Motor neuron (in vitro differentiated cells): Measurements from ENCODE around the gene KDM4C. TPM values are rescaled to one million over a fixed set of nuclear protein-coding genes. Genes with fewer than 3 reads are reported as not detected.
"Not testable (repeated sequence)": the region's sequence is repeated elsewhere in the genome, so short reads cannot be mapped to it uniquely, and the experiment has no call there.

ENCODE experiments used
- ATAC-seq, 8 experiments: fragments of 200-7000 bp; cut with Tn5 transposase; replicated peaks in 6 of 8; 2 replicates each; pipeline ENCODE4 v1.8.0; 2021; ENCODE audit warnings: mild to moderate bottlenecking in 8 of 8, moderate library complexity in 8 of 8
- H3K27ac ChIP-seq, 2 donors: fragments of 250-450 bp; sonication (Bioruptor Pico); 2 replicates each; pipeline ENCODE4 v1.9.0; 2021; ENCODE audit warnings: antibody characterized with exemption in 2 of 2, mild to moderate bottlenecking in 2 of 2, moderate library complexity in 1 of 2
- H3K4me1 ChIP-seq, 2 donors: fragments of 250-450 bp; sonication (Bioruptor Pico); replicated peaks in 1 of 2; 2 replicates each; pipeline ENCODE4 v1.6.1; 2021; ENCODE audit warnings: antibody characterized with exemption in 2 of 2, mild to moderate bottlenecking in 2 of 2, moderate library complexity in 1 of 2
- H3K4me3 ChIP-seq, 5 donors: fragments of 250-450 bp; sonication (Bioruptor Pico); 2 replicates each; pipeline ENCODE4 v1.9.0; 2021; ENCODE audit warnings: antibody characterized with exemption in 5 of 5, mild to moderate bottlenecking in 5 of 5, moderate library complexity in 4 of 5
- WGBS, 10 experiments: fragments of 450-650 bp; shearing (Covaris generic); methylation state at CpG; one replicate each; pipeline ENCODE4 v1.0.0; 2022; 5-methylcytosine and 5-hydroxymethylcytosine counted together
- in situ Hi-C, 9 experiments: fragments of 400-800 bp; cut with MboI; loops; one replicate each; pipeline ENCODE4 v1.15.0; 2021; ENCODE audit warnings: low sequenced_read_pairs in 9 of 9, low pct_unique_long_range_greater_than_20kb in 2 of 9; ENCODE audit not compliant: unreplicated experiment in 9 of 9
- total RNA-seq, 8 experiments: library from RNA; unstranded; fragments of 300-600 nt; gene quantifications; 2 replicates each; pipeline versions ENCODE4 v1.2.3 to v1.2.4, GENCODE V29; 2022

KDM4C gene
- total RNA-seq, 8 experiments from 2014 or later, result 11.4 to 61.4 (median 25.6) TPM

DNA sequence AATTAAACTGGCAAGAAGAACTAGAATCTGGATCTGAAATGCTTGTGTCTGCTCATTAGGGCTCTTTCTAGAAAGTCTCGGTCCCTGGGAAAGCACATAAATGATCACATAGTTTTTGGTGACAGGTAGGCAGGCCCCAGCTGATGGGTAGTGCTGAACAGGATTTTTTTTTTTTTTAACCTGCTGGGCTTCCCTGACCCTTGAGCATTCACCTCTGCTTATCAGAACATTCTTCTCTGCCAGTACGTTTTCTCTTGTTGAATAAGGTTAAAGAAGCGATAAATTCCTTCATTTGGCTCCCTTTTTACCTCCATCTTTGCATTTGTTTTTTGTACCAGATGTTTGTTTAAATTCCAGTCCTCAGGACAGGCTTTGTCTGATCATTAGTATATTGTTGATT, 8.8 kb downstream of the KDM4C start:
- 60 to 100% (median 84%) methylated on average over 1 to 3 of the region's 3 CpGs; no CpG with 5 or more reads in 3 of the 10 experiments for WGBS, 10 experiments
- ATAC-seq, result no peak
- Histone ChIP-seq H3K4me1 (peaks cover 0 to 2% of the 10 kb centered on the region in 2 donors), H3K4me3 (no peak overlapping the region), H3K27ac (no peak overlapping the region)
- in situ Hi-C loops, result no loop called here

DNA sequence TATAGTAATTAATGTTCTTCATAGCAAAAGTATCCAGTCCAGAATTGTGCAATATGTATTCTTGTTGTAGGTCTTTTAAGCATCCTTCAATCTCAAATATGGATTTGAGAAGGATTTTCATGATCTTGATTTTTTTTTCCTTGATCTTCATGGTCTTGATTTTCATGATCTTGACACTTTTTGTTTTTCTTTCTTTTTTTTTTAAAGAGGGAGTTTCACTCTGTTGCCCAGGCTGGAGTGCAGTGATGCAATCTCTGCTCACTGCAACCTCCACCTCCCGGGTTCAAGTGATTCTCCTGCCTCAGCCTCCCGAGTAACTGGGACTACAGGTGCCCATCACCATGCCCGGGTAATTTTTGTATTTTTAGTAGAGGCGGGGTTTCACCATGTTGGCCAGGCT, 10.8 kb downstream of the KDM4C start:
- not testable (repeated sequence) for H3K4me3 ChIP-seq, H3K27ac ChIP-seq
- 80 to 100% (median 91%) methylated on average over 1 to 4 of the region's 4 CpGs; no CpG with 5 or more reads in 4 of the 10 experiments for WGBS, 10 experiments

GRCh38 chr9:6771722-6772121, 13.9 kb downstream of the KDM4C start:
- H3K4me3 ChIP-seq, result no peak overlapping the region
- no peak for ATAC-seq
- H3K27ac ChIP-seq, result no peak overlapping the region
- WGBS, 10 experiments, result 100% methylated on average over 1 of the region's 2 CpGs; no CpG with 5 or more reads in 7 of the 10 experiments
- in situ Hi-C loops, result no loop called here
- H3K4me1 ChIP-seq, result no peaks in the 10 kb centered on the region

More for the DNA sequence above, 10.8 kb downstream of the KDM4C start:
- ATAC-seq, H3K4me1 ChIP-seq, in situ Hi-C loops: not testable (repeated sequence)

GRCh38 chr9:6777213-6777902, 19.6 kb downstream of the KDM4C start:
- Histone ChIP-seq H3K4me1 (peaks cover 0 to 6% of the 10 kb centered on the region in 2 donors), H3K27ac (no peak overlapping the region), H3K4me3 (no peak overlapping the region)
- no peak for ATAC-seq
- in situ Hi-C loops, result loop anchor here in 1 of 9 experiments (25.0 kb wide), 1 partner anchor 90 kb away; no protein-coding TSS in a partner anchor
- WGBS, 10 experiments, result 73 to 100% (median 84%) methylated on average over 1 to 6 of the region's 6 CpGs

DNA sequence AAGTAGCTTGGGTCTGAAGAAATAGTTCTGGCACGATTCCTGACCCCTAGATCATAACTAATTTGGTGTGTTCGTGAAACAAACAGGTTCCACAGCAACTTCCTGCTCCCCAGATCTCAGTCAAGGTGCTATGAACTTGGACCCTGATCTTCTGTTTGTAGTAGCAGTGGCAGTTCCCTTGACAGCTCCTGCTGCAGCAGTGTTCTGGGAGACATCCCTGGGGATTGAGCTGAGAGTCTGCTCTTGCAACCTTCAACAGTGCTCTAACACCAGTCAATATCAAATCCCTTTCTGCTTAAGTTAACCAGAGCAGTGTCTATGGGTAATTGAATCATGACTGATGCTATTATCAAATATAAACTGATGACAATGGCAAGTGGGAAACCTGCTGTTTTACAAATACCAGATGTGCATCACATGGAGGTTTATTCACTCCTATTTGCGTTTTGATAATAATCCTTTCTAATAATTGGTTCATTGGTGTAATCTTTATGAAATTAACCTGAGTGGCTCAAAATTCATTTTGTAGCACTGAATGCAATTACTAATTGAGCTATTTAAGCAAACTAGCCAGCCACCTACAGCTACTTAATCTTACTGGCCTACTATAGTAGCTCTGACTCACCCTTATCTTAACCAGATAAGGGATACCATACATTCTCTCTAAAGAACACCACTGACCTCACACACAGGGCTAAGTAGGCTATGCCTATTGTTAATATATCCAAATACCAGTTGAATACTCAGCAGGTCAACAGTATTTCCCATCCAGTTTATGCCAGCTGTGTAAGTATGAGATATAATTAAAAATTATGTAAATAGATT, 21.9 kb downstream of the KDM4C start:
- ATAC-seq, result peak in 2 of 8 experiments; percentile 44 to 73
- Histone ChIP-seq H3K27ac (no peak overlapping the region), H3K4me3 (no peak overlapping the region), H3K4me1 (peaks cover 0 to 8% of the 10 kb centered on the region in 2 donors)
- in situ Hi-C loops, result loop anchor here in 1 of 9 experiments (25.0 kb wide), 1 partner anchor 92 kb away; no protein-coding TSS in a partner anchor
- 17 to 100% (median 95%) methylated on average over 1 to 3 of the region's 3 CpGs; no CpG with 5 or more reads in 3 of the 10 experiments for WGBS, 10 experiments

GRCh38 chr9:6780690-6781089, 22.9 kb downstream of the KDM4C start:
- no peak for ATAC-seq
- 57 to 100% (median 86%) methylated on average over 1 to 4 of the region's 4 CpGs; no CpG with 5 or more reads in 3 of the 10 experiments for WGBS, 10 experiments
- peaks cover 0 to 8% of the 10 kb centered on the region in 2 donors for H3K4me1 ChIP-seq
- in situ Hi-C loops, result loop anchor here in 1 of 9 experiments (25.0 kb wide), 1 partner anchor 93 kb away; no protein-coding TSS in a partner anchor
- H3K4me3 ChIP-seq, result no peak overlapping the region
- no peak overlapping the region for H3K27ac ChIP-seq

DNA sequence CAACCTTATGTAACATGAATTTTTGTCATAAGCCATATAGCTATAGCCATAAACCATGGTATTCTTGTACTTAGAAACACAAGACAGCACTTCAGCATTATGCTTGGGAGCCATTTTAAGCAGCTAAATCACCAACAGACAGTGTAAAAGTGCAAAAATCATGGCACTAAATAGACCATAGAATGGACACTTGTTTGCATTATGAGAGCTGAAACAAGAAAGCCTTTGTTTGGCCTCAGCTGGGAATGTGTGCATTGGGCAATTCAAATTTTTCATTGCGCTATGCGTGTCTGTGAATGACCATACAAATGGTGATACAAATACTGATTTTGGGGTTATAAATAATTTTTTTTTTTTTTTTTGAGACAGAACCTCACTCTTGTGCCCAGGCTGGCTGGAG, 23.7 kb downstream of the KDM4C start:
- H3K4me3 ChIP-seq, result no peak overlapping the region
- ATAC-seq, result peak in 6 of 8 experiments; percentile 35 to 65 (median 52)
- no peak overlapping the region for H3K27ac ChIP-seq
- in situ Hi-C loops, result loop anchor here in 1 of 9 experiments (25.0 kb wide), 1 partner anchor 94 kb away; no protein-coding TSS in a partner anchor
- WGBS, 10 experiments, result 67 to 100% (median 79%) methylated on average over 1 to 2 of the region's 2 CpGs; no CpG with 5 or more reads in 2 of the 10 experiments
- H3K4me1 ChIP-seq, result peaks cover 0 to 8% of the 10 kb centered on the region in 2 donors

DNA sequence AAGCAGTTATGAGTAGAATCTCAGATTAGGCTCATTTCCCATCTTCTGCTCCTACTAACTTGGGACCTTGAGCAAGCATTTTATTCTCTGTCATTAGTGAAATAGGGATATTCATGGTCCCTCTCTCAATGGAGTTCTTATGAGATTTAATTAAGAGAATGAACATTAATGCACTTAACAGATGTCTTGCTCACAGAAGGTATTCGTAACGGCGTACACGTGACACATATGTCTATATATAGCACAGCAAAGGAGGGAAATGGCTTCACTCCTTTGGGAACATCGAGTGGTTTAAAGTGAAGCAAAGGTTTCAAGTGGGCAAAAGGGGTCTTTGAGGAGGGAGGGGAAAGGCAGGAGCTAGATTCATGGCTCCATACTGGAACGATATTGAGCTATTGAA, 24.6 kb downstream of the KDM4C start:
- H3K27ac ChIP-seq, result no peak overlapping the region
- 57 to 100% (median 94%) methylated on average over 1 to 6 of the region's 6 CpGs for WGBS, 10 experiments
- ATAC-seq, result peak in 1 of 8 experiments; percentile 24
- in situ Hi-C loops, result loop anchor here in 1 of 9 experiments (25.0 kb wide), 1 partner anchor 95 kb away; no protein-coding TSS in a partner anchor
- peaks cover under 1 to 8% of the 10 kb centered on the region in 2 donors for H3K4me1 ChIP-seq
- no peak overlapping the region for H3K4me3 ChIP-seq

- ATAC-seq, result no peak
- peaks cover 7 to 15% of the 10 kb centered on the region in 2 donors for H3K4me1 ChIP-seq
- H3K27ac ChIP-seq, result no peak overlapping the region
- H3K4me3 ChIP-seq, result no peak overlapping the region
- WGBS, 10 experiments, result 88 to 100% (median 91%) methylated on average over 1 to 3 of the region's 3 CpGs; no CpG with 5 or more reads in 2 of the 10 experiments
- in situ Hi-C loops, result loop anchor here in 1 of 9 experiments (25.0 kb wide), 1 partner anchor 96 kb away; no protein-coding TSS in a partner anchor
These were observed 25.2 kb downstream of the KDM4C start for GRCh38 chr9:6782981-6783380.

DNA sequence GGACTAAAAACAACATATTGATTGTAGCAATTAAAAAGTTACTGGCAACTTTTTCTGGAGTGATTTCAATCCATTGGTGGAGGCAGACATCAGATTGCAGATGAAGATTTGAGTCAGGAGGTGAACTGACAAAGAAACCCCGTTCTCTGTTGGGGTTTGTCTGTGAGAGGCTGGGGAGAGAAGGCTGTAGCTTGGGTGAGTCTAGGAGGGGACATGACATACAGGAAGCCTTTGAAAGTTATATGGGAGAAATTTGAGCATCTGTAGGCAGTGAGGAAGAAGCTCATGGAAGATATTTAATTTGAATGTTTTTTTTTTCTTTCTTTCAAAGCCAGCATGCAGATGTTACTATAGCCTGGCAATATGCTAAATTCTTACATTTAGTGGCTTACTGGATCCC, 26.0 kb downstream of the KDM4C start:
- H3K4me1 ChIP-seq, result peaks cover 14 to 15% of the 10 kb centered on the region in 2 donors
- 17 to 82% (median 62%) methylated on average over 1 of the region's 1 CpG; no CpG with 5 or more reads in 4 of the 10 experiments for WGBS, 10 experiments
- in situ Hi-C loops, result loop anchor here in 1 of 9 experiments (25.0 kb wide), 1 partner anchor 96 kb away; no protein-coding TSS in a partner anchor
- no peak overlapping the region for H3K27ac ChIP-seq
- no peak overlapping the region for H3K4me3 ChIP-seq
- no peak for ATAC-seq

DNA sequence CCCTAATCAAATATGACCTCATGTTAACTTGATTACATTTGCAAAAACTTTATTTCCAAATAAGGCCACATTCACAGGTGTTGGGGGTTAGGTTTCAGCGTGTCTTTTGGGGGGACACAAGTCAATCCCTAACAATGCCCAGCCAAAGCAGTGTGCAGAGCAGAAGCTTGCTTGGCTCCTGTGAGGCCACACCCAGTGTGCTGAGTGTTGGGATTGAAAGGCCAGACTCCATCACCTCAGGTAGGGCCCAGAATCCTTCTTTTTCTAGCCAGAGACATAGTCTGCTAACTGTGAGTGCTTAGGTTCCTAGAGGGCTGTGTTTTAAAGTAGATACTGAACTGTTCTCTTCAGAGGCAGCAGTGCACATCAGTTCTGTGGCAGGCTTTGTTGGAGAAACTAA, 27.9 kb downstream of the KDM4C start:
- Histone ChIP-seq H3K4me1 (peaks cover 12 to 14% of the 10 kb centered on the region in 2 donors), H3K4me3 (no peak overlapping the region), H3K27ac (no peak overlapping the region)
- ATAC-seq, result peak in 1 of 8 experiments; percentile 8
- in situ Hi-C loops, result loop anchor here in 1 of 9 experiments (25.0 kb wide), 1 partner anchor 98 kb away; no protein-coding TSS in a partner anchor
- WGBS, 10 experiments, result 40 to 100% (median 80%) methylated on average over 1 of the region's 1 CpG; no CpG with 5 or more reads in 4 of the 10 experiments

- 0 to 93% (median 79%) methylated on average over 1 to 3 of the region's 3 CpGs; no CpG with 5 or more reads in 1 of the 10 experiments for WGBS, 10 experiments
- ATAC-seq, result peak in 2 of 8 experiments; percentile 17 to 28
- Histone ChIP-seq H3K4me3 (no peak overlapping the region), H3K27ac (no peak overlapping the region), H3K4me1 (peaks cover 6 to 14% of the 10 kb centered on the region in 2 donors)
- in situ Hi-C loops, result loop anchor here in 1 of 9 experiments (25.0 kb wide), 1 partner anchor 100 kb away; no protein-coding TSS in a partner anchor
These were observed 30.0 kb downstream of the KDM4C start for GRCh38 chr9:6787793-6788161.
